NCI-H1436 treated with DMSO at 0.1 percent for 48 hours (cell line): ENCODE data around the gene CDC42BPG.
"Not testable (repeated sequence)": the region's sequence is repeated elsewhere in the genome, so short reads cannot be mapped to it uniquely, and the experiment has no call there.

Source experiments
- DNase-seq: peaks from one replicate; lab custom pipeline; 2025; lab: John Stamatoyannopoulos, UW

The CDC42BPG gene

DNA sequence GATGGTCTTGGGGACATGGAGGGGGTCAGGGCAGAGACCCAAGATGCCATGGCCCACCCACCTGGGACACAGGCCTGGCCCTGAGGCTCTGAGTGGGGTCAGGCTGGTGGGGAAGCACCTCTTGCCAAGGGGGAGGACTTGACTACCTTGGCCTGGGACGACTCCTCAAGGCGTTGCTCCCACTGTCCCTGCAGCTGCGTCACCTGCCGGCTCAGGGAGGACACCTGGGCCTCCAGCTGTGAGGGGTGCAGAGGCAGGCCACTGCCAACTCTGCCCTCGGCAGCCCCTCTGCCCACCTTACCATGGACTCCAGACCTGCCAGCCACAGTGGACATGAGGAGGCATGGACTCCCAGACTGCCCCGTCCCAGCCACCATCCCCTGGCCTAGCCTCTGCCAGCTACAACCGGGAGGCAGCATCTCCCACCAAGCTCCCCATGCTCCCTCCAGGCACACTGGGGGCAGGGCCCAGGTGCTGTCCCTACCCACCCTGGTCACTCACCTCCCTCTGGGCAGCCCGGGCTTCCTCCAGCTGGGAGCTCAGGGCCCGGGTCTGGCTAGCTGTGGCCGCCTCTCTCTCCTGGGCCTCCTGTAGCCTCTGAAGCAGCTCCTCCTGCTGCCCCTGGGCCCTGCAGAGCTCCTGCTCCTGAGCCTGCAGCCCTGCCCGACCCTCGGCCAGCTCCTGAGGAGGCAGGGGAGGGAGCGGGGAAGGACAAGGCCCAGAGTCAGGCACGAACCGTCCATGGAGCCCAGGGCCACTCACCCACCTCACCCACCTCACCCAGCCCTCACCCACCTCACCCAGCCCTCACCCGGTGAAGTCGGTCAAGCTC, 8.6 kb downstream of the CDC42BPG start:
- DNase-seq: no peak

DNA sequence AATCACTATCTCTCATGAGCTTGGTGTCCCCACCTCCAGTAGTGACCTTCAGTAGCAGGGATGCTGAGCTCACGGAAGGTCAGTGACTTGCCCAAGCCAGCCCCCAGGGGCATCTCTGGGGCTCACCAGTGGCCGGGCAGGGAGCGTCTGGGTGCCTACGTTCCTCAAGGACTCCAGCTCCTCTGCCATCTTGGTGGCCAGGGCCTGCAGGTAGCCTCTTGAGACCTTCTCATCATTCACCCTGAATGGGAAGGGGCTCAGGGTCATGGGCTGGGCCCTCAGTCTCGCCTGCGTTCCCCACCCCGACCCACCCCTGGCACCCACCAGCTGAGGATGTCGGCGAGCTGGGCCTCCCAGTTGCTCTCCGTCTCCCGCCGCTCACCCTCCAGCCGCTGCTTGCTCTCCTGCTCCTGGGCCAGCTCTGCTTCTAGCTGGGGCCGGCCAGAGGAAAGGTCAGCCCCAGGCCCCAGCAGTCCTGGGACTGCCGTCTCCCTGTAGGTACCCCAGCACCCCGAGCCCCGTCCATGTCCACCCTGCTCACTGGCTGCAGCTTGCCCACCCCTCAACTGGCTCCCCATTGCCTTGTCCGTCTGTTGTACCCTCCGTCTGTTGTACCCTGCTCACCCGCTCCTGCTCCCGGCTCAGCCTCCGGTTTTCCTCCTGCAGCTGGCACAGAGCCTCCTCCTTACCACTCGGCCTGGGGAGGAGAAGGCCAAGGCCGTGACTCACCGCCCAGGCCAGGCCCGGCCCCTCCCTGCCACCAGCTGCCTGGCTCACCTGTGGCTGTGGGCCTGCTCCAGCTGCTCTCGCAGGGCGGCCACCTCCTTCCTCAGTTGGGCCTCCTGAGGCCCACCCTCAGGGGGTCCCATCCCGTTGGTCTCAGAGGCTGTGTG, 9.5 kb downstream of the CDC42BPG start:
- DNase-seq: no peak

DNA sequence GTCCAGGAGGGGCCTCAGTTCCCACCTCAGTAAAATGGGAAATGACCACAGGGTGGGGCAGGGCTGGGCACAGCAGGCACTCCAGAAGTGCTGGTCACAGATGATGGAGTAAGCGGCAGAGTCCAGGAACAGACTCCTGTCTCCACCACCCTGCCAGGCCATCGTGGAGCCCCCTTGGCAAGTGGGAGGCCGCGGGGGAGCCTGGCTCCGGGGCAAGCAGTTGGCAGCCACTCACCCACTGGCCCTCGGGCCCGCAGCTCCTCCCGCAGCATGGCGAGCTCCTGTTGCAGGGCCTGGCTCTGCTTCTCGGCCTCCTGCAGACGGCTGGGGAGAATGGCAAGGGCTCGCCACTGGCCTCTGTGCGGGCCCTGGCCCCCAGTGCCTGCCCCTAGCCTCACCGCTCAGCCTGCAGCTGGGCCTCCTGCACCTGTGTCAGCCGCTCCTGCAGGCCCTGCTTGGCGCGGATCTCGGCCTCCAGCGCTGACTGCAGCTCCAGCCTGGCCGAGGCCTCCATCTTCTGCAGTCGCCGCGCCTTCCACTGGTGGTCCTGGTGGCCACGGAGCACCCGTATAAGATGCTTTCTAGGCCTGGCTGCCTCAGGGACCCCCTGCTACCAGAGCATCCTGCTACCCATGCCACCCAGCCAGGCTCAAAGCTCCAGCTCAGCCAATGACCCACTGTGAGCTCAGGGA, 10.3 kb downstream of the CDC42BPG start:
- DNase-seq: no peak

DNA sequence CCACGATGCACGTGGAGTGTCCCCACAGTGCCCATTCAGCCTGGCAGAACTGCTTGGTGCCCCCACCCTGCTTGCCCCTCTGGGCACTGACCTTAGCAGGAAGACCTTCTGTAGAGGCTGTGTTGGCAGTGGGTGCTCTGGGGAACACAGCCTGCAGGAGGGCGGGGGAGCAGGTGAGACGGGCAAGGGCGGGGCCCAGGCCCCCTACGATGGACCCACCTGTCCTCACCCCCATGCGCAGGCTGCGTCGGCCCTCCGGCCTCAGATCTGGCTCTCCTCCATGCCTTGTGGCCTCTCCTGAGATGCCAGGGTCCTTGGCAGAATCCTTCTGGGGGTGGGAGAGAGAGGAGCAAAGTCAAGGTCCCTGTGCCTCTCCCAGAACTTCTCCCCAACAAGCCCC, 10.9 kb downstream of the CDC42BPG start:
- DNase-seq: no peak

DNA sequence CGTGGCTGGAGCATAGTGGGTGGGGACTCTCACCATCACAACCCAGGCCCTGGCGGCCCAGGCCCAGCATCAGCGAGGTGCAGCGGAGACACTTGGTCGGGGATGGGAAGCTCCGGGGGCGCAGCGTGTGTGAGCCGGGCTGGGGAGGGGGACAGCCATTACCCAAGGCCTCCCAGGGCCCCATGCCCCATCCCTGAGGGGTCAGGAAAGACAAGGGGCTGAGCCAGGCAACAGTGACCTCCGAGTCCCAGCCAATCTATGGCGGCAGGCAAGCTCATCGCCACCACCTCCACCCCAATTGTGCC, 11.3 kb downstream of the CDC42BPG start:
- no peak for DNase-seq

DNA sequence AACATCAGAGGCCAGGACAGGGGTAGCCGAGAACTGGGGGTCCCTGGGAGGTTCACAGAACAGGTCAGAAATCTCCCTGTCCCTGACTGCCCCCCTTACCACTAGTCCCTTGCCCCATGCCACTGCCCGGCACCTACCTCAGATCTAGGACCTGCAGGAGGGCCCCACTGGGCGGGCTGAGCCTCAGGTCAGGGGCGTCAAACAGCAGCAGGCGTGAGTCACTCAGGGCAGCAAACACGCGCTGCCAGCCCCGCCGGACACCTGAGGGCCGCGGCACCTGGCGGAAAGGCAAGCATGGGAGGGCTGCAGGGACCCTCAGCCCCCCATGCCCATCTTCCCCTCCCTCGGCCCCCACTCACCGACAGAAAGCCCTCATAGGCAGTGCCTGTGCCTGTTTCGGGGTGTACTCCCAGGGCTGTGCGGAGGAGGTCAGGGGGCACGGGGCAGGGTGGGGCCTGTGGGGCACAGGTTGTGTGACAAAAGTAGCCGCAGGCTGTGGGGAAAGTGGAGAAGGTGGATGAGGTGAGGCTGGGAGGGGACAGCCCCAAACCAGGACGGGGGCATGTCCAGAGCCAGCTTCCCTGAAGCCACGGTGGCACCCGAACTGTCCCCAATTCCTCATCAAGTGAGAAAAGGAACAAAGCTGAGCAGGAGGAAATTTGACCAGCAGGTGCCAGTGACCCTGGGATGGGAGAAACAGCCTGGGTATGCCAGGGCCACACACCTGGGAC, 11.8 kb downstream of the CDC42BPG start:
- DNase-seq: no peak

DNA sequence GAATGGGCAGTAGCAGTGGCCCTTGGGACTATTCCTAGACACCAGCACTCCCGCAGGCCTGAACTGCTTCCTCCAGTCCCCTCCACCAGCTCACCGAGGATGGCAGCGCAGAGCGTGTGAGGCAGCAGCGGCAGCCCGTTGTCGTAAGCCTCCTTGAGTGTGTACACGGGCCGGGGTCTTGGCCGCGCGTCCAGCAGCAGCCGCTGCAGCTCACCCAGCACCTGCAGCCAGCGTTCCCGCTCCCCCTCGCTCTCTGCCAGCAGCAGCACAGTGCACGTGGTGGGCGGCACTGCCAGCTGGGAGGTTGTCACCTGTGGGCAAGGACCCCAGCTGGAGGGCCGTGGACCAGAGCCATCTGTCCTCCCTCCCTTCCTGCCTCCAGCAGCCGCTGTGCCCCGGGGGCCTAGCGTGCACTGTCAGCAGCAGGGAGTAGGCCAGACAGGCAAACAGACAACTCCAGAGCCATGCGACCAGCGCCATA, 13.0 kb downstream of the CDC42BPG start:
- no peak for DNase-seq

DNA sequence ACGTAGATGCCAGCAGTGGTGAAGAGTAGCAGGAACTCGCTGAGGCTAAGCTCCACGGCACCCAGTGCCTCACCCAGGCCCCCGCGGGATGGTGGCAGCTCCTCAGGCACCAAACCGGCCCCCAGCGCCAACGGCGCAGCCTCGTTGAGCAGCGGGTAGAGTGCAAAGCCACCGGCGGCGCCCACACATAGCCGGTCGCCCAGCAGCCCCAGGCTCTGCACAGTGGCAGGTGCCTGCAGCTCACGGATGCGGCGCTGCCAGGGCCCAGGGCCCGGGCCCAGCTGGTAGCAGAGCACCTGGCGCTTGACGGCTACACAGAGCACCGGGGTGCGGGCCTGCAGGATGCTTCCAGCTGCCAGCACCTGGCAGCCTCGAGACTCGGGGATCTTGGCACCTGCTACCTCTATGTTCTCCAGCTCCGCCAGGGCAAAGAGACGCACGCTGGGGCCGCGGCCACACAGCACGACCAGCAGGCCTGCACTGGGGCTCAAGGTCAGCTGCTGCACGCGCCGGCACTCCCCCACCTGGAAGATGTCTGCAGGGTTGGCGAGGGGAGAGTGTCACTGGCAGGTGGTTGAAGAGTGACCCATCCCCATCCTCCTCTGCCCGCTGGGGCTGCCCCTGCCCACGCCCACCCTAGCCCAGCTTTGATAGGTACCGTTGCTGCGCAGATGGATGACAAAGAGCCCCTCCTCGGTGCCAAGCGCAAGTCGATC, 14.8 kb downstream of the CDC42BPG start:
- DNase-seq: no peak

DNA sequence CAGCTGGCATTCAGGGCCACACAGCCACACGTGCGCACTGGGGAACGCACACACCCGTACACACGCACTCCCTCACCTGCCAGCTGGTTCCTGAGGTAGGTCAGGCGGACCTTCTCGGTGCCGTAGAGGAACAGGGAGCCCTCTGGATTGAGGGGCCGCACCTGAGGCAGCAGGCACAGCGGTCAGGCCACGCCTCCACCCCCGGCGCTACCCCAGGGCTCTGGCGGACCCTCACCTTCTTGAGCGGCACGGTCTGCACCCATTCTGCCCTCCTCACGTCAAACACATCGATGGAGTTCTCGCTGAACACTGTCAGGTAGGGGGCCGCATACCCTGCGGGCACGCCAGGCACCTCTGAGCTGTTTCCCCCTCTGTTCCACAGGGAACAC, 17.0 kb downstream of the CDC42BPG start:
- DNase-seq: no peak

DNA sequence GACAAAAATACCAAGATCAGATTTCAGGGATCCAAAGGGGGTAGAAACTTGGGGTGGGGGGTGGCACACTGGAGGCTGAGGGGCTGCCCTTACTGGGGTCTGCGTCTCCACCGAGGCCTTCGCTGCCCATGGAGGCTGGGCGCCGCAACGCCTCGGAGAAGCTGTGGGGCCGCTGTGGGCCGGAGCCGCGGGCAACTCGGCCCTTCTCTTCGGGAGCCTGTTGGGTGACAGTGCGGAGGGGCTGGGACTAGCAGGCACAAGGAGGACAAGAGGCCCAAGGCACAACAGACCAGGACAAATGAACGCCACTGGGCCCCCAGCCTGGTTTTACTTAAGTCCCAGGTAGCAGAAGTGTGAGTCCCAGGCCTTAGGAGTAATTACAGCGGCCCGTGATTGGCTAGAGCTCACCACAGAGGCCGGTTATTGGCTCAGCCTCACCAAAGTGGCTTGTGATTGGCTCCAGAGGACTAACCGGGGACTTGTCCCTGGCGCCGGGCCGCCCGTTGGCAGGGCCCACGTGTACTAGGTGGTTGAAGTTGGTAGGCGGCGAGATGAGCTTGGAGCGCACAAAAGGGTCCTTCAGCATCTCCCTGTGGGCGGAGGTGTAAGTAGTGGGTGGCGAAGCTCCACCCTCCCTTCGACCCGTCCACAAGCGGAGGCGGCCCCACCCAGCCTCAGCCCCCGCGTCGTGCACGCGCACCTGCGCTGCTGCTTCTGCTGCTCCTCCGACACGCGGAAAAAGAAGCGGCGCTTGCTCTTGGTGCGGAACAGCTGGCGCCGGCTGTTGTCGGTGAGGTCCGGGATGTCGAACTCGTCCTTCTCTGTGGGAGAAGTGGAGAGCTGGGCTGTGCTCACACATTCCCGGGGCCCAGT, 17.6 kb downstream of the CDC42BPG start:
- no peak for DNase-seq

DNA sequence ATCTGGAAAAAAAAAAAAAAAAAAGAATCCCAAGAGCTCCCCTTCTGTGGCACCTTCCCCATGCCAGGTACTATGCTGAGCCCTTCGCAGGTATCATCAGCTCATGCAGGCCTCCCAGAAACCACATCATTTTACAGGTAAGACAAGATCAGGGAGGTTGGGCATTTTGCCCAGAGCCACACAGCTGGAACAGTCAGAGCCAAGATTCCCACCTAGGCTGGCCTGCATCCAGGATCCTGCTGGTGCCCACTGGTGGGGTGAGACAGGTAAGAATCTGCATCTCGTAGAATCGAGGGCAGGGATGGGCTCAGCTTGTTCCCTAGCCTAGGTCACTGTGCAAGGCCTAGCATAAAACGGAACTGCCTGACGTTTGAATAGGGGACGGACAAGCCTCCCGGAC, 18.4 kb downstream of the CDC42BPG start:
- DNase-seq: no peak

DNA sequence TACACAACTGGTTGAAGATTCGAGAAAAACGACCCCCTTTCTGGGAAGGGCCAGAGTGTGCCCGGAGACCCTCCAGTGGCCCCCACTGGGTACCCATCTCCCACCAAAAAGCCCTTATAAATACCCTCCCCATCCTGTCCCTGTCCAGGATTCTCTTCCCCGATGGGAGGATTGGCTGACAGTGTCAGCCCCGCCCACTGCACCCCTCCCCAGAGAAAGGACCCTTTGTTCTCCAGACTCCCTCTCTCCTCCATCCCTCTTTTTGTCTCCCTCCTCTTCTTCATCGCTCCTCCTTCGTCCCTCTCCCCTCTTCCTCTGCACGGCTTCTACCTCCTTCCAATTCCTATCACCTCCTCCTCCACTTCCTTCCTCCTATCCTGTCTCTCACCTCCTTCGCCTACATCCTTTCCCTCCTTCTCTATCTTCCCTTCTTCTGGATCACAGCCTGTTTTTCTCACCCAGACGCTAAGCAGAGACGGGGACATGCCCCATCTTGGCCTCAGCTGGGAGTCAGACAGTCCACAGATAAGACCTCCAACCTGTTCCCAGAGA, 20.8 kb downstream of the CDC42BPG start:
- no peak for DNase-seq

DNA sequence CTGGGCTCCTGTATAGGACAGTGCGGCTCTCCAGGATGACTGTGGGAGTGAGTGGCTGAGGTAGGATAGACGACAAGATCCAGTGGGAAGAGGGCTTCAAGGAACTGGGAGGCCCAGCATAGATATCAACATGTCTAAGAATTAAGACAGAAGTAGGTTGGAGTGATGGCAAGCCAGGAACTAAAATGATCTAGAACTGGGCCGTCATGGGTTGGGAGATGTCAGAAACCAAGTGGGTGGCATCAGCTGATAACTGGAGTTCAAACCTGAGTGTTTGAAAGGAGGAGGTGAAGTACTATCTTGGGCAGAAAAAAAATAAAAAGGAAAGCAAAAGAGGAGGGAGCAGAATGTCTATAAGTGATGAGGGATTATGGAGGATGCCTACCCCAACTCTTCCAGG, 27.0 kb downstream of the CDC42BPG start:
- DNase-seq: no peak

DNA sequence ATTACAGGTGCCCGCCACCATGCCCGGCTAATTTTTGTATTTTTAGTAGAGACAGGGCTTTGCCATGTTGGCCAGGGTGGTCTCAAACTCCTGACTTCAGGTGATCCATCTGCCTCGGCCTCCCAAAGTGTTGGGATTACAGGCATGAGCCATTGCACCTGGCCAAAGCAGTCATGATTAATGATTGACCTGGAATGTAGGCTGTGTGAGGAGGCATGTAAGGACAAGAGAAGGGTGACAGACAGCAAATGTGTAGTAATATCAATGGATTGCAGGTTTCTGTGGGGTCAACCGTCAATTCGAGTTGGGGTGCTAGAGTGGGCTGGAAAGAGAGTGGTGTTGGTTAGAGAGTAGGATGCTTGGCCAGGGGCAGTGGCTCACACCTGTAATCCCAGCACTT, 29.0 kb downstream of the CDC42BPG start:
- DNase-seq: not testable (repeated sequence)

DNA sequence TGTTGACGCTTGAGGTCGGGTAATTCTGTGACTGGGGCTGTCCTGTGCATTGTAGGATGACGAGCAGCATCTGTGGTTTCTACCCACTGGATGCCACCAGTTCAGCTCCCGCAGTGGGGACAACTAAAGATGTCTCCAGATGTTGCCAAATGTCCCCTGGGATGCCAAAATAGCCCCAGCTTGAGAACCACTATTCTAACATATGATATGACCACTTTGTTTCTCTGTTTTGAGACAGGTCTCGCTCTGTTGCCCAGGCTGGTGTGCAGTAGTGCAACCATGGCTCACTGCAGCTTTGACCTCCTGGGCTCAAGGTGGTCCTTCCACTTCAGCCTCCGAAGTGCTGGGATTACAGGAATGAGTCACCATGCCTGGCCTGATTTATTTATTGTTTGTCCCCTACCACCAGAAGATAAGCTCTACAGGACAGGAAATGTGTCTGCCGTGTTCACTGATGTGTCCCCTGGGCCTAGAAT, 29.7 kb downstream of the CDC42BPG start:
- no peak for DNase-seq

DNA sequence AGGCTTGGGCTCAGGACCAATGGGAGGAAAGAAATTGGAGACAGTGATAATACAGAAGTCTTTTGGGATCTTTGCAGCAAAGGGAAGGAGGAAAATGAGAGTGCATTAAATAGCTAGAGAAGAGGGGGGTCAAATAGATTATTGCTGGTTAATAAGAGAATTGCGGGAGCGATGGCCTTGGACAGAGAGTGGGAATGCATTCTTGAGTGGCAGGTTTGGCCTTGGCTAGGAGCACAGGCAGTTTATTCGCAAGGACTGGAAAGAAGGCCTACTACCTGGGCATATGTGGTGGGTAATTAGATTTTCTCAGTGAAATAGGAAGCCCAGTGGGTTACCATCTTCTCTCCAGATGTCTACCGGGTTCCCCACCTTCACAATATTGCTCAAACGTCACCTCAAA, 30.6 kb downstream of the CDC42BPG start:
- no peak for DNase-seq

DNA sequence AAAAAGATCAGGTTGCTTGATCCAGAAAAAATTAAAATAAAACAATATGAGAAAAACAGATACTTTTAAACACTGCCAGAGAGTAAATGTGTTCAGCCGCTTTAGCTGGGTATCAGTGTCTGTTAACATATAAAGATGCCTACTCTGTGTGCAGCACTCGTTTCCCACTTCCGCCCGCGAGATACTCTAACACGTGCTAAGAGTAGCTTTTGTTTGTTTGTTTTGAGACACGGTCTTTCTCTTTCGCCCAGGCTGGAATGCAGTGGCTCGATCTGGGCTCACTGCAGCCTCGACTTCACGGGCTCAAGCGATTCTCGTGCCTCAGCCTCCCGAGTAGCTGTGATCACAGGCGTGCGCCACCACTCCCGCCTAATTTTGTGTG, 33.6 kb downstream of the CDC42BPG start:
- DNase-seq: no peak

DNA sequence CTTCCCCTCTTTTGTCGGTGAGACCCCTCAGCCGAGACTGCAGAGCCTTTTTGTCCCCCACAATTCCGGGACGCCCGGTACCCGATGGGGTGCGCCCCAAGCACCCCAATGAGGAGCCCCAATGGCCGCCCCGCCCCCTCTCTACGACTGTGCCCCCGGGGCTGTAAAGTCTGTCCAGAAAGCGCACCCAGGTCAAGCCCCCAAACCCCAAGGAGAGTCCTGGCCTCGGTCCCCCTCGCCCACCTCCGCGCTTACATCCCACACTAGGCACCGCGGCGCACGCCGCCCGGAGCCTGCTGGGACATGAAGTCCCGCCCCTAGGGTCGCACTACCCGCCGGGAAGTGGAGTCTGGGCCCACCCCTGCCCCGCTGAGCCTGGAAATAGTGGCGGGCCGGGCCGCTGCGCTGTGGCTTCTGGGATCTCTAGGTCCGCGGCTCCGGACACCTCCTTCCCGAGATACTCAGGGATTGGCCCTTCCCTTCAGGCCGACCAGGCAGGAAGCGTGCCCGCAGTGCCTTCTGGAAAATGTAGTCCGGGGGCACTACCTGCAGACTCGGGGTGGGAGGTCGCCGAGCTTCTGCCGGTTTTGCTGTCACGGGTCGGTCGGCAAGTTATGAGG, 34.1 kb downstream of the CDC42BPG start, which contains the start of gene MEN1:
Gene MEN1 (minus strand): TSS at position 281 of the 620 bp plus-strand sequence. CDS start 442 bp downstream, outside the sequence.
- peak; percentile 88 for DNase-seq

DNA sequence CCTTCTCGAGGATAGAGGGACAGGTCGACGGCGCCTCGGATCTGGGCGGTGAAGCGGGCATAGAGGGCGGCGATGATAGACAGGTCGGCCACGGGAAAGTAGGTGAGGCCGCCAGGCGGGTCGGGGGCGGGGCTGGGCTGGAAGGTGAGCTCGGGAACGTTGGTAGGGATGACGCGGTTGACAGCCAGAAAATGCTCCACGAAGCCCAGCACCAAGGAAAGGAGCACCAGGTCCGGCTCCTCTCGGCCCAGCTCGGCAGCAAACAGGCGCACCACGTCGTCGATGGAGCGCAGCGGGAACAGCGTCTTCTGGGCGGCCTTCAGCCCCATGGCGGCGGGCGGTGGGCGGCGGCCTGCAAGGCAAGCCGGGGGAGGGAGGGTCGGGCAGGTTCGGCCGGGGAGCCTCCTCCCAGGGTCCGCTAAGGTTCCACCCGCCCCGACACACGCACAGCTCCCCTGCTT, 34.6 kb downstream of the CDC42BPG start:
- DNase-seq: no peak
